Smooth muscle cell (in vitro differentiated cells): ENCODE data around the gene FGF2. TPM values are rescaled to one million over a fixed set of nuclear protein-coding genes. Genes with fewer than 3 reads are reported as not detected.
"Not testable (repeated sequence)": the region's sequence is repeated elsewhere in the genome, so short reads cannot be mapped to it uniquely, and the experiment has no call there.

ENCODE experiments used
- DNase-seq: peaks from one replicate; lab custom pipeline; 2025; ENCODE audit not compliant: unreplicated experiment; lab: John Stamatoyannopoulos, UW
- H2AFZ ChIP-seq: fragments of 200-600 bp; sonication (generic); 2 replicates; pipeline ENCODE4 v1.6.0; 2016; ENCODE audit warnings: antibody characterized with exemption, low read depth, mild to moderate bottlenecking
- H3F3A ChIP-seq: fragments of 200-600 bp; sonication (generic); 2 replicates; pipeline ENCODE4 v1.6.0; 2017; ENCODE audit warnings: antibody characterized with exemption, low read depth
- H3K27ac ChIP-seq: fragments of 200-600 bp; sonication (generic); 2 replicates; pipeline ENCODE4 v1.5.1; 2016; ENCODE audit warnings: low read depth, mild to moderate bottlenecking
- H3K27me3 ChIP-seq: fragments of 200-600 bp; sonication (generic); 2 replicates; pipeline ENCODE4 v1.6.1; 2016; ENCODE audit warnings: low read depth, mild to moderate bottlenecking
- H3K36me3 ChIP-seq: fragments of 200-600 bp; sonication (generic); 2 replicates; pipeline ENCODE4 v1.5.1; 2016; ENCODE audit warnings: low read depth
- H3K4me1 ChIP-seq: fragments of 200-600 bp; sonication (generic); 2 replicates; pipeline ENCODE4 v1.5.1; 2016; ENCODE audit warnings: low read depth
- H3K4me2 ChIP-seq: fragments of 200-600 bp; sonication (generic); 2 replicates; pipeline ENCODE4 v1.6.0; 2016; ENCODE audit warnings: mild to moderate bottlenecking
- H3K4me3 ChIP-seq: fragments of 200-600 bp; sonication (generic); 2 replicates; pipeline ENCODE4 v1.5.1; 2016; ENCODE audit warnings: mild to moderate bottlenecking
- H3K79me2 ChIP-seq: fragments of 200-600 bp; sonication (generic); 2 replicates; pipeline ENCODE4 v1.6.0; 2016; ENCODE audit warnings: low read depth, mild to moderate bottlenecking
- H3K9ac ChIP-seq: fragments of 200-600 bp; sonication (generic); 2 replicates; pipeline ENCODE4 v1.6.0; 2016; ENCODE audit warnings: low read depth
- H3K9me3 ChIP-seq: fragments of 200-600 bp; sonication (generic); replicated peaks from 2 replicates; pipeline ENCODE4 v1.5.1; 2016; ENCODE audit warnings: low read depth
- H4K20me1 ChIP-seq: fragments of 200-600 bp; sonication (generic); 2 replicates; pipeline ENCODE4 v1.6.0; 2016; ENCODE audit warnings: low read depth
- CTCF ChIP-seq: fragments of 200-600 bp; sonication (generic); IDR thresholded peaks from 2 replicates; pipeline ENCODE4 v1.5.1; 2017; ENCODE audit warnings: borderline replicate concordance, mild to moderate bottlenecking, antibody characterized with exemption; ENCODE audit not compliant: insufficient read depth, poor library complexity, severe bottlenecking
- WGBS: methylation state at CpG from one replicate; pipeline ENCODE4 v1.1.7; 2016; ENCODE audit warnings: low lambda C conversion rate; 5-methylcytosine and 5-hydroxymethylcytosine counted together
- polyA plus RNA-seq: library from polyadenylated mRNA; unstranded; fragments of >200 nt; fragmentation: Nextera tagmentation; extraction: Ambion mirVana; gene quantifications from 2 replicates; pipeline ENCODE4 v1.2.1, GENCODE V29; 2016
- total RNA-seq: library from RNA; depleted of rRNA; stranded (reverse); fragments of >200 nt; gene quantifications from 2 replicates; pipeline ENCODE4 v1.2.3, GENCODE V29; 2014

The FGF2 gene
- total and polyA plus RNA-seq, 2 experiments from 2014 or later: 11.8 to 18.9 TPM

DNA sequence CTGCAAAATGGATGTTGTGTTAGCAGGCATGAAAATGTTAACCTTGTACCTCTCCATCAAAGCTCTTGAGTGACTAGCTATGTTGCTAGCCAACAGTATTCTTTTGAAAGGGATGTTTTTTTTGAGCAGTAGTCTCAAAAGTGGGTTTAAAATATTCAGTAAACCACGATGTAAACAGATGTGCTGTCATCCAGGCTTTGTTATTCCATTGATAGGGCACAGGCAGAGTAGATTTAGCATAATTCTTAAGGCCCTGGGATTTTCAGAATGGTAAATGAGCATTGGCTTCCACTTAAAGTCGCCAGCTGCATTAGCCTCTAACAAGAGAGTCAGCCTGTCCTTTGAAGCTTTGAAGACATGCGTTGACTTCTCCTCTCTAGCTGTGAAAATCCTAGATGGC is 18.4 kb downstream of the FGF2 start:
- H3K4me2 ChIP-seq: peak overlapping the region; percentile 21
- H2AFZ ChIP-seq: no peak overlapping the region
- no peak overlapping the region for H3K9ac ChIP-seq
- H3K4me1 ChIP-seq: peaks cover 21% of the 10 kb centered on the region
- no peaks in the 10 kb centered on the region for H4K20me1 ChIP-seq
- TF ChIP-seq CTCF: no peak
- H3K27ac ChIP-seq: no peak overlapping the region
- no peaks in the 10 kb centered on the region for H3K9me3 ChIP-seq
- WGBS: 26% methylated on average over 3 of the region's 3 CpGs
- H3K79me2 ChIP-seq: peaks cover 8% of the 10 kb centered on the region
- H3K4me3 ChIP-seq: no peak overlapping the region
- no peaks in the 10 kb centered on the region for H3K36me3 ChIP-seq
- no peaks in the 10 kb centered on the region for H3K27me3 ChIP-seq
- no peaks in the 10 kb centered on the region for H3F3A ChIP-seq
- no peak for DNase-seq

- H3K27ac ChIP-seq: peak overlapping the region; percentile 12
- no peak overlapping the region for H3K4me3 ChIP-seq
- H4K20me1 ChIP-seq: no peaks in the 10 kb centered on the region
- H3F3A ChIP-seq: no peaks in the 10 kb centered on the region
- no peaks in the 10 kb centered on the region for H3K9me3 ChIP-seq
- H3K36me3 ChIP-seq: no peaks in the 10 kb centered on the region
- H2AFZ ChIP-seq: no peak overlapping the region
- 68% methylated on average over 3 of the region's 3 CpGs for WGBS
- H3K79me2 ChIP-seq: peaks cover 8% of the 10 kb centered on the region
- no peak for DNase-seq
- no peak for TF ChIP-seq CTCF
- no peak overlapping the region for H3K4me2 ChIP-seq
- peaks cover 21% of the 10 kb centered on the region for H3K4me1 ChIP-seq
- no peaks in the 10 kb centered on the region for H3K27me3 ChIP-seq
- H3K9ac ChIP-seq: no peak overlapping the region
These were observed 19.1 kb downstream of the FGF2 start for GRCh38 chr4:122845760-122846159.

GRCh38 chr4:122847931-122848330 is 21.3 kb downstream of the FGF2 start:
- H3K36me3 ChIP-seq: no peaks in the 10 kb centered on the region
- no peaks in the 10 kb centered on the region for H3K27me3 ChIP-seq
- H3K4me2 ChIP-seq: peak overlapping the region; percentile 51
- DNase-seq: no peak
- no peak overlapping the region for H3K4me3 ChIP-seq
- no peak for TF ChIP-seq CTCF
- H3F3A ChIP-seq: no peaks in the 10 kb centered on the region
- no peaks in the 10 kb centered on the region for H4K20me1 ChIP-seq
- H3K9ac ChIP-seq: no peak overlapping the region
- peaks cover 13% of the 10 kb centered on the region for H3K4me1 ChIP-seq
- no peak overlapping the region for H3K27ac ChIP-seq
- 100% methylated on average over 1 of the region's 1 CpG for WGBS
- peaks cover 12% of the 10 kb centered on the region for H3K79me2 ChIP-seq
- no peaks in the 10 kb centered on the region for H3K9me3 ChIP-seq
- H2AFZ ChIP-seq: no peak overlapping the region

GRCh38 chr4:122849789-122850188 is 23.2 kb downstream of the FGF2 start:
- not testable (repeated sequence) for H3K36me3 ChIP-seq, H3K27me3 ChIP-seq, H2AFZ ChIP-seq, H3K27ac ChIP-seq, H3K9me3 ChIP-seq, H3K9ac ChIP-seq, DNase-seq, H3F3A ChIP-seq, H3K79me2 ChIP-seq, H4K20me1 ChIP-seq, H3K4me2 ChIP-seq, H3K4me3 ChIP-seq
- WGBS: 100% methylated on average over 3 of the region's 3 CpGs
- peaks cover 18% of the 10 kb centered on the region for H3K4me1 ChIP-seq
